ENCODE measurements around the gene CSF2. TPM values are rescaled to one million over a fixed set of nuclear protein-coding genes. Genes with fewer than 3 reads are reported as not detected.

Gene CSF2
- total RNA-seq, 2 experiments from 2014 or later = 0.55 to 0.61 TPM

GRCh38 chr5:132055808-132056609 lies 17.6 kb upstream of the CSF2 start:
- POLR2A ChIA-PET = interaction anchor here (0.9 kb wide), 1 partner anchor 37 kb away, joined by 3 read pairs; no protein-coding TSS in a partner anchor
- Mint-ChIP-seq H3K4me1 (ENCODE audit: low read depth) (peaks cover 74% of the 10 kb centered on the region), H3K36me3 (ENCODE audit: low read depth) (no peaks in the 10 kb centered on the region), H3K27me3 (ENCODE audit: low read depth) (peaks cover 19% of the 10 kb centered on the region), H3K27ac (peak overlapping the region; percentile 84), H3K9me3 (ENCODE audit: insufficient read depth) (no peaks in the 10 kb centered on the region), H3K4me3 (no peak overlapping the region)
- peak; percentile 69 for ATAC-seq
- CTCF ChIA-PET = interaction anchor here (0.6 to 3.8 kb wide), 4 partner anchors 48 to 633 kb away, joined by 3 to 23 read pairs (median 4); no protein-coding TSS in a partner anchor
- peak; percentile 74 for DNase-seq

GRCh38 chr5:132056610-132057497 lies 16.7 kb upstream of the CSF2 start:
- ChIA-PET POLR2A (no interaction called here), CTCF (interaction anchor here (1.3 to 3.8 kb wide), 4 partner anchors 49 to 467 kb away, joined by 3 to 23 read pairs (median 4); no protein-coding TSS in a partner anchor)
- Mint-ChIP-seq H3K9me3 (ENCODE audit: insufficient read depth) (no peaks in the 10 kb centered on the region), H3K27ac (peak overlapping the region; percentile 84), H3K27me3 (ENCODE audit: low read depth) (peaks cover 14% of the 10 kb centered on the region), H3K36me3 (ENCODE audit: low read depth) (no peaks in the 10 kb centered on the region), H3K4me1 (ENCODE audit: low read depth) (peaks cover 78% of the 10 kb centered on the region), H3K4me3 (no peak overlapping the region)
- no peak for ATAC-seq
- peak; percentile 15 for DNase-seq

DNA sequence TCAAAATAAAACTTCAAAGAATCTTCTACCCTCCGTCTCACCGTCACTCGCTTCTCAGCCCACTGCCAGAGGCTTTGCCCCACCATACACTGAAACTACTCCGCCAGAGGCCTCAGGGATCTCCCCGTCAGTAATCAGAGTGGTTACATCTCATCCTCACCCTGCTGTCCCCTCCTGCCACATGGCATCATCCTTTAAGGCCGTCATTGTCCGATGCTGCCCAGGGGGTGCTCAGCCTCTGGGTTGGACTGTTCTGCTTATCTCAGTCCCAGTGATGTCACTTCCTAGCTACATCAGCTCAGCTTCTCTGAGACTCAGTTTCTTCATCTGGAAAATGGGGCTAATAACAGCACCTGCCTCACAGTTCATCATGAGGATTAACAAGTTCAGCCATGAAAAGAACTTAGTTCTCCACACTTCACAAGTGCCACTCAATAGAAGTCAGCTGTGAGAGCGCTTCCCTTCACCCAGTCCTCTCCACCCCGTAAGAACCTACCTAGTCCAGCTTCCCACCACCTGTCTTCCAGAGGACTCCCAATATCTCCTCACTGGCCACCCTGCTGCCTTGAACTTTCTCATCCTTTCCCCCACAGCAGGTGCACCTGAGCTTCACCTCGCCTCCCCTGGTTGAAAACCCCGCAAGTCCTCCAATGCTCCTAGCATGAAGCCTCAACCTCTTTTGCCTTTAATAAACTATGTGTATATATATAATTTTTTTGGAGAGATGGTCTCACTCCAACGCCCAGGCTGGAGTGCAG lies 15.9 kb upstream of the CSF2 start:
- peaks cover 7% of the 10 kb centered on the region for H3K27me3 Mint-ChIP-seq (ENCODE audit: low read depth)
- ATAC-seq = no peak
- DNase-seq = peak; percentile 18
- no peaks in the 10 kb centered on the region for H3K9me3 Mint-ChIP-seq (ENCODE audit: insufficient read depth)
- H3K4me3 Mint-ChIP-seq = no peak overlapping the region
- no peaks in the 10 kb centered on the region for H3K36me3 Mint-ChIP-seq (ENCODE audit: low read depth)
- CTCF ChIA-PET = interaction anchor here (1.1 to 3.8 kb wide), 4 partner anchors 50 to 468 kb away, joined by 3 to 23 read pairs (median 4); no protein-coding TSS in a partner anchor
- POLR2A ChIA-PET = no interaction called here
- H3K27ac Mint-ChIP-seq = peak overlapping the region; percentile 77
- H3K4me1 Mint-ChIP-seq (ENCODE audit: low read depth) = peaks cover 78% of the 10 kb centered on the region

DNA sequence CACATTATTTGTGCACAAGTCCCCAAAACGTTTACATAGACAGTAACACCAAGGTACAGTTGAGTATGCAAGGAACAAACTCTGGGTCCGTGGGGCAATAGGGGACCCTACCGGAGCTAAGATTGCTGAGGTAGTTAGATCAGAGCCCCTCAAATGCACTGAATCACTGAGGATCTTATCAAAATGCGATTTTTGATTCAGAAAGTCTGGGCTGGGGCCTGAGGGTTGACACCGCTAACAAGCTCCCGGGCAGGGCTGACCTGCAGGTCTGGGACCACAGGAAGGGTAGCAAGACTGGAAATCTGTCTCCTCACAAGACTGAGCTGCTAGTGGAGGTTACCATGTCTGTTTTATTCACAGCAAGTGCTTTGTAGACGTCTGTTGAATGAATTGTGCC lies 14.9 kb upstream of the CSF2 start:
- POLR2A ChIA-PET = interaction anchor here (0.6 kb wide), 1 partner anchor 263 kb away, joined by 3 read pairs; no protein-coding TSS in a partner anchor
- Mint-ChIP-seq H3K4me3 (no peak overlapping the region), H3K36me3 (ENCODE audit: low read depth) (no peaks in the 10 kb centered on the region), H3K27me3 (ENCODE audit: low read depth) (peaks cover 2% of the 10 kb centered on the region), H3K9me3 (ENCODE audit: insufficient read depth) (no peaks in the 10 kb centered on the region), H3K27ac (peak overlapping the region; percentile 72), H3K4me1 (ENCODE audit: low read depth) (peaks cover 82% of the 10 kb centered on the region)
- CTCF ChIA-PET = interaction anchor here (1.1 to 3.8 kb wide), 3 partner anchors 51 to 122 kb away, joined by 3 to 23 read pairs (median 3); no protein-coding TSS in a partner anchor
- ATAC-seq (no peak), DNase-seq (no peak)

GRCh38 chr5:132059043-132059695 lies 14.4 kb upstream of the CSF2 start:
- ATAC-seq = peak; percentile 34
- Mint-ChIP-seq H3K27ac (peak overlapping the region; percentile 72), H3K4me3 (no peak overlapping the region), H3K36me3 (ENCODE audit: low read depth) (no peaks in the 10 kb centered on the region), H3K4me1 (ENCODE audit: low read depth) (peaks cover 83% of the 10 kb centered on the region), H3K9me3 (ENCODE audit: insufficient read depth) (no peaks in the 10 kb centered on the region), H3K27me3 (ENCODE audit: low read depth) (peaks cover 2% of the 10 kb centered on the region)
- peak; percentile 61 for DNase-seq
- CTCF ChIA-PET = interaction anchor here (1.1 kb wide), 1 partner anchor 121 kb away, joined by 3 read pairs; no protein-coding TSS in a partner anchor
- POLR2A ChIA-PET = interaction anchor here (0.6 kb wide), 1 partner anchor 263 kb away, joined by 3 read pairs; no protein-coding TSS in a partner anchor

GRCh38 chr5:132059696-132060500 lies 13.7 kb upstream of the CSF2 start:
- peaks cover 2% of the 10 kb centered on the region for H3K27me3 Mint-ChIP-seq (ENCODE audit: low read depth)
- H3K27ac Mint-ChIP-seq = peak overlapping the region; percentile 72
- H3K9me3 Mint-ChIP-seq (ENCODE audit: insufficient read depth) = no peaks in the 10 kb centered on the region
- H3K4me1 Mint-ChIP-seq (ENCODE audit: low read depth) = peaks cover 83% of the 10 kb centered on the region
- no peak overlapping the region for H3K4me3 Mint-ChIP-seq
- POLR2A ChIA-PET = no interaction called here
- CTCF ChIA-PET = interaction anchor here (1.2 kb wide), 1 partner anchor 10 kb away, joined by 3 read pairs; no protein-coding TSS in a partner anchor
- ATAC-seq (no peak), DNase-seq (no peak)
- no peaks in the 10 kb centered on the region for H3K36me3 Mint-ChIP-seq (ENCODE audit: low read depth)

GRCh38 chr5:132060501-132061161 lies 13.0 kb upstream of the CSF2 start, which contains the start of gene IL3:
TSS of gene IL3 (plus strand) at chr5:132060655. CDS start at chr5:132060707, 52 bp downstream.
- Mint-ChIP-seq H3K4me1 (ENCODE audit: low read depth) (peaks cover 83% of the 10 kb centered on the region), H3K27ac (peak within 1 kb of the TSS; percentile 72), H3K27me3 (ENCODE audit: low read depth) (peaks cover 2% of the 10 kb centered on the region), H3K9me3 (ENCODE audit: insufficient read depth) (no peaks in the 10 kb centered on the region), H3K4me3 (no peak within 1 kb of the TSS), H3K36me3 (ENCODE audit: low read depth) (no peaks in the 10 kb centered on the region)
- ATAC-seq (no peak), DNase-seq (no peak)
- POLR2A ChIA-PET = interaction anchor here (0.6 kb wide), 1 partner anchor 309 kb away, joined by 3 read pairs; the partner anchor contains the start of gene SLC22A5
- CTCF ChIA-PET = interaction anchor here (0.6 to 3.3 kb wide), 6 partner anchors 11 to 440 kb away, joined by 3 to 29 read pairs (median 3); partner anchors contain the start of gene CSF2

GRCh38 chr5:132063090-132063911 lies 10.3 kb upstream of the CSF2 start:
- peak; percentile 66 for ATAC-seq
- H3K4me1 Mint-ChIP-seq (ENCODE audit: low read depth) = peaks cover 61% of the 10 kb centered on the region
- peak overlapping the region; percentile 67 for H3K27ac Mint-ChIP-seq
- H3K27me3 Mint-ChIP-seq (ENCODE audit: low read depth) = no peaks in the 10 kb centered on the region
- no peak overlapping the region for H3K4me3 Mint-ChIP-seq
- ChIA-PET POLR2A (no interaction called here), CTCF (interaction anchor here (0.5 to 3.3 kb wide), 53 partner anchors 8 to 640 kb away, joined by 3 to 37 read pairs (median 4); partner anchors contain the start of genes ACSL6, CSF2, FNIP1 and SLC22A5)
- peak; percentile 88 for DNase-seq
- no peaks in the 10 kb centered on the region for H3K36me3 Mint-ChIP-seq (ENCODE audit: low read depth)
- H3K9me3 Mint-ChIP-seq (ENCODE audit: insufficient read depth) = no peaks in the 10 kb centered on the region

- Mint-ChIP-seq H3K36me3 (ENCODE audit: low read depth) (no peaks in the 10 kb centered on the region), H3K27me3 (ENCODE audit: low read depth) (no peaks in the 10 kb centered on the region), H3K4me3 (no peak overlapping the region), H3K27ac (no peak overlapping the region), H3K9me3 (ENCODE audit: insufficient read depth) (no peaks in the 10 kb centered on the region), H3K4me1 (ENCODE audit: low read depth) (peaks cover 57% of the 10 kb centered on the region)
- DNase-seq (no peak), ATAC-seq (no peak)
- CTCF ChIA-PET = interaction anchor here (0.6 to 3.3 kb wide), 20 partner anchors 7 to 480 kb away, joined by 3 to 37 read pairs (median 4); partner anchors contain the start of genes ACSL6 and CSF2
- POLR2A ChIA-PET = no interaction called here
Measured at GRCh38 chr5:132064140-132064539, 9.4 kb upstream of the CSF2 start.

All from activated CD8-positive, alpha-beta T cell treated with anti-CD3 and anti-CD28 coated beads, Interleukin-2, amount 10 ng/mL, durations not matched to agents 7 days and 5 days (primary cell).